DND-41 (cell line): ENCODE results near the gene MFAP4.

ENCODE experiments used
- ATAC-seq: fragments of 200-7000 bp; cut with Tn5 transposase; 3 replicates; pipeline ENCODE4 v1.9.1; 2021; ENCODE audit warnings: low read depth; ENCODE audit not compliant: insufficient read depth
- DNase-seq: peaks from one replicate; pipeline ENCODE4 v3.0.0-alpha.2; 2020
- H2AFZ ChIP-seq: 2 replicates; pipeline ENCODE4 v1.6.0; 2012; ENCODE audit warnings: low read depth, low read length
- H3K27ac ChIP-seq: 2 replicates; pipeline ENCODE4 v1.5.1; 2012; ENCODE audit warnings: low read length, inconsistent platforms
- H3K27me3 ChIP-seq: fragments of 200-600 bp; sonication (generic); 2 replicates; pipeline ENCODE4 v1.6.0; 2012; ENCODE audit warnings: low read length, mild to moderate bottlenecking, inconsistent platforms; ENCODE audit not compliant: insufficient read depth, poor library complexity
- H3K36me3 ChIP-seq: 2 replicates; pipeline ENCODE4 v1.5.1; 2012; ENCODE audit warnings: low read length, inconsistent platforms; ENCODE audit not compliant: insufficient read depth
- H3K4me1 ChIP-seq: 2 replicates; pipeline ENCODE4 v1.5.1; 2012; ENCODE audit warnings: mild to moderate bottlenecking, low read length; ENCODE audit not compliant: insufficient read depth
- H3K4me2 ChIP-seq: 2 replicates; pipeline ENCODE4 v1.6.0; 2012; ENCODE audit warnings: mild to moderate bottlenecking, moderate library complexity, low read length, inconsistent platforms; ENCODE audit not compliant: insufficient read depth
- H3K4me3 ChIP-seq, 2 experiments: fragments of 200-600 bp in 1 of 2; shearing (Covaris generic) in 1 of 2; 2 replicates each; pipeline ENCODE4 v1.5.1; 2012 to 2016; ENCODE audit warnings: inconsistent platforms in 2 of 2, low read length in 2 of 2, mild to moderate bottlenecking in 2 of 2, low read depth in 1 of 2, moderate library complexity in 1 of 2
- H3K79me2 ChIP-seq: 2 replicates; pipeline ENCODE4 v1.6.0; 2012; ENCODE audit warnings: low read length, inconsistent platforms; ENCODE audit not compliant: insufficient read depth
- H3K9ac ChIP-seq: 2 replicates; pipeline ENCODE4 v1.6.0; 2012; ENCODE audit warnings: low read depth, mild to moderate bottlenecking, inconsistent platforms, low read length, moderate library complexity
- H3K9me3 ChIP-seq: 2 replicates; pipeline ENCODE4 v1.5.1; 2012; ENCODE audit warnings: low read length, moderate library complexity, mild to moderate bottlenecking, inconsistent platforms; ENCODE audit not compliant: insufficient read depth, severe bottlenecking
- H4K20me1 ChIP-seq: 2 replicates; pipeline ENCODE4 v1.6.0; 2012; ENCODE audit warnings: low read length; ENCODE audit not compliant: insufficient read depth
- EZH2 ChIP-seq: IDR thresholded peaks from 3 replicates; pipeline ENCODE4 v1.6.1; 2012; ENCODE audit warnings: borderline replicate concordance, low read depth, mild to moderate bottlenecking, moderate library complexity, low read length, inconsistent platforms; ENCODE audit not compliant: severe bottlenecking
- TF ChIP-seq, protein P1 (sequence below): IDR thresholded peaks from 2 replicates; pipeline ENCODE4 v1.5.1; 2012; ENCODE audit warnings: borderline replicate concordance, low read length, moderate library complexity, mild to moderate bottlenecking; ENCODE audit not compliant: poor library complexity, severe bottlenecking; ENCODE audit errors: extremely low read depth

The MFAP4 gene

DNA sequence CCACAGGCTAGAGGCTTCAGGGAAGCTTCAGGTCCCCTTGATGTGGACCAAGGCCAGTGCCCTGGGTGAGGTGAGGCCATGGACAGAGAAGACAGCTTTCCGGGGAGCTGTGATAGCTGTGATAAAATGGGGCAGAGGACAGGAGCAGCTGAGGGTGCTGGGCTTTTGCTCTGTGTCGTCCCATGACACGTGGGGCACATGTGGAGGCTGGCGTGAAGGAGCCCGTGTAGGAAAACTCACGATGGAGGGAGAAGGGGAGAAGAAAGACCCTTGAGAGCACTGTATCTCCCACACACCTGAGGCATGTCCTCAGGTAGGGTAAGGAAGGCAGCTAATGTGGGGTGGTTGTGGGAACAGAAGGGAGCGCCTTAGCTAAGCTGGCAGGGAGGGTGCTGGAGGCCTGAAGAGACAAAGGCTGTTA lies 45.8 kb downstream of the MFAP4 start:
- ATAC-seq = no peak
- H4K20me1 ChIP-seq = peaks cover 46% of the 10 kb centered on the region
- DNase-seq = no peak

DNA sequence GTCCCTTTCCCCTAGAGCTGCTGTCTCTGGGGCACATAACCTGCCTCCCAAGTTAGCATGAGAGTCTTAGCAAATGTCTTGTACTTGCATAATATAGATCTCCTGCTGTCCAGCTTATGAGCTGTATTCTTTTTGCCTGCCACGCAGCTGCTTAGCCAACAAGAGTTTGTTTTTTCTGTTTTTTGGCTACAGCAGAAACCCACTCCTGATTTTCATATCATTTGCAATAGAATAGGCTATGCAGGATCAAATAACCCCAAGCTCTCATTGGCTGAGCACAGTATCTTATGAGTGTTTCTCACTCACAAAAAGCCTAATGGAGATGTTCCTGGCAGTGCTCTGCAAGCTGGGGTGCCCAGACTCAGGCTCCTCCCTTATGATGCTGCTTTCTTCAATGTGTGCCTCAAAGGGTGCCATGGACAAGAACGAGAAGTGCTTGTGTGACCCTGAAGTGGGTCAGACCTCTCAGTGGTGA lies 47.6 kb downstream of the MFAP4 start:
- DNase-seq = no peak
- H3K79me2 ChIP-seq = no peaks in the 10 kb centered on the region
- no peak overlapping the region for H3K27ac ChIP-seq
- no peaks in the 10 kb centered on the region for H3K4me1 ChIP-seq
- no peak overlapping the region for H3K4me3 ChIP-seq
- no peak overlapping the region for H3K4me2 ChIP-seq
- TF ChIP-seq, protein P1, sequence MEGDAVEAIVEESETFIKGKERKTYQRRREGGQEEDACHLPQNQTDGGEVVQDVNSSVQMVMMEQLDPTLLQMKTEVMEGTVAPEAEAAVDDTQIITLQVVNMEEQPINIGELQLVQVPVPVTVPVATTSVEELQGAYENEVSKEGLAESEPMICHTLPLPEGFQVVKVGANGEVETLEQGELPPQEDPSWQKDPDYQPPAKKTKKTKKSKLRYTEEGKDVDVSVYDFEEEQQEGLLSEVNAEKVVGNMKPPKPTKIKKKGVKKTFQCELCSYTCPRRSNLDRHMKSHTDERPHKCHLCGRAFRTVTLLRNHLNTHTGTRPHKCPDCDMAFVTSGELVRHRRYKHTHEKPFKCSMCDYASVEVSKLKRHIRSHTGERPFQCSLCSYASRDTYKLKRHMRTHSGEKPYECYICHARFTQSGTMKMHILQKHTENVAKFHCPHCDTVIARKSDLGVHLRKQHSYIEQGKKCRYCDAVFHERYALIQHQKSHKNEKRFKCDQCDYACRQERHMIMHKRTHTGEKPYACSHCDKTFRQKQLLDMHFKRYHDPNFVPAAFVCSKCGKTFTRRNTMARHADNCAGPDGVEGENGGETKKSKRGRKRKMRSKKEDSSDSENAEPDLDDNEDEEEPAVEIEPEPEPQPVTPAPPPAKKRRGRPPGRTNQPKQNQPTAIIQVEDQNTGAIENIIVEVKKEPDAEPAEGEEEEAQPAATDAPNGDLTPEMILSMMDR = no peak
- TF ChIP-seq EZH2 = no peak
- H3K9ac ChIP-seq = no peak overlapping the region
- no peaks in the 10 kb centered on the region for H3K36me3 ChIP-seq
- no peak overlapping the region for H2AFZ ChIP-seq
- no peak for ATAC-seq
- no peaks in the 10 kb centered on the region for H3K9me3 ChIP-seq
- H3K27me3 ChIP-seq = peaks cover 12% of the 10 kb centered on the region
- peaks cover 36% of the 10 kb centered on the region for H4K20me1 ChIP-seq

More for the DNA sequence above, 45.8 kb downstream of the MFAP4 start:
- H2AFZ ChIP-seq = no peak overlapping the region
- TF ChIP-seq, protein P1 = no peak
- H3K27ac ChIP-seq = no peak overlapping the region
- H3K36me3 ChIP-seq = no peaks in the 10 kb centered on the region
- H3K9ac ChIP-seq = no peak overlapping the region
- no peaks in the 10 kb centered on the region for H3K79me2 ChIP-seq
- H3K9me3 ChIP-seq = no peaks in the 10 kb centered on the region
- peaks cover 8% of the 10 kb centered on the region for H3K27me3 ChIP-seq
- H3K4me1 ChIP-seq = no peaks in the 10 kb centered on the region
- no peak overlapping the region for H3K4me3 ChIP-seq
- no peak overlapping the region for H3K4me2 ChIP-seq

DNA sequence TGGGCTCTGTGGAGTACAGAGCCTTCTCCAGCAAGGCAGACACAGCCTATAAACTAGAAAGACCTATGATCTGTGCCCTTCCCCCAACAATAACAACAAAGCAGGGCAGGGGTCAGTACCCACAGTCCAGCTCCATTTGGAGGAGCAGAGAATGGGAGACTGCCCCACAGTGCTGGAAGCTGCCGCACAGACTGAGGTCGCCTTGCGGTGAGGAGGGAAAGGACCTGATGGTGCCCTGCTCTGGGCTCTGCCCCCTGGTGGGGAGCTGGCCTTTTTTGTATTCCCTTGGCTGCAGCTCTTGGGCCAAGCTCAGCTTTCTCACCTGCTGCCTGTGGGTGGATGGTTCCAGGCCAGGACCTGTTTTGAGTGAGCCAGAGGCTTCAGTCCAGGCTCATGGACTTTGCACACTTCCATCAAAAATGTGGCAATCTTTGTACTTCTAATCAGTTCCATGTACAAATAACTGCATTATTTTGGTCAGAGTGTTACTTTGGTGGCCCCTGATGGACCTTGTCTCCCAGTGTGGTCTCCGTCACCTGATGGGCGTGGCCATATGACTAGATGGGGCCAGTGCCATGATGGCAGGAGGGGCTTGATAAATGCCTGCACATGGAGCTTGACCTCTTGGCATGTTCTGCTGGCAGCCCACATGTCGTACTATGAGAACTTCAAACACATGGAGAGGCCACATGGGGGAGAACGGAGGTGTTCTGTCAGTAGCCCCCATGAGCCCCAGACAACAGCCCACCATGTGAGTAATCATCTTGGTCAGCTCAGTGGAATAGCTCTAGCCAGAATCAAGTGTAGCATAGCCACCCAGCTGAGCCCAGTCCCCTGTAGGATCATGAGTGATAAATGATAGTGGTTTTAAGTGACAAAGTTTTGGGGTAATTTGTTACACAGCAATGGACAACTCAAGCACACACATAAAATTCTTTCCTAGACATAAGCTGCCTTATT lies 48.7 kb downstream of the MFAP4 start:
- H3K4me2 ChIP-seq = no peak overlapping the region
- no peak overlapping the region for H2AFZ ChIP-seq
- peaks cover 32% of the 10 kb centered on the region for H4K20me1 ChIP-seq
- H3K27me3 ChIP-seq = peaks cover 14% of the 10 kb centered on the region
- no peaks in the 10 kb centered on the region for H3K4me1 ChIP-seq
- TF ChIP-seq, protein P1 = peak; percentile 61
- no peak for TF ChIP-seq EZH2
- no peak overlapping the region for H3K4me3 ChIP-seq
- no peak overlapping the region for H3K27ac ChIP-seq
- H3K9ac ChIP-seq = no peak overlapping the region
- DNase-seq = peak; percentile 47
- ATAC-seq = peak; percentile 78
- no peaks in the 10 kb centered on the region for H3K79me2 ChIP-seq
- H3K9me3 ChIP-seq = no peaks in the 10 kb centered on the region
- H3K36me3 ChIP-seq = no peaks in the 10 kb centered on the region
